GM10266 (cell line): ENCODE measurements around the gene CT45A7.
"Not testable (repeated sequence)": the region's sequence is repeated elsewhere in the genome, so short reads cannot be mapped to it uniquely, and the experiment has no call there.

Experiments
- DNase-seq: peaks from one replicate; pipeline ENCODE4 v3.0.0; 2012; ENCODE audit errors: extremely low spot score

CT45A7 gene

GRCh38 chrX:135837180-135837579, at the start of gene CT45A7:
TSS of gene CT45A7 (minus strand) at chrX:135837280. CDS start at chrX:135833533, 3,747 bp downstream.
- not testable (repeated sequence) for DNase-seq

GRCh38 chrX:135882741-135883140, 45.7 kb upstream of the CT45A7 start:
- not testable (repeated sequence) for DNase-seq

GRCh38 chrX:135871712-135872111, 34.6 kb upstream of the CT45A7 start, which contains the start of gene CT45A9:
TSS of gene CT45A9 (minus strand) at chrX:135871812. CDS start at chrX:135868061, 3,751 bp downstream.
- DNase-seq = not testable (repeated sequence)

GRCh38 chrX:135854438-135854837, 17.4 kb upstream of the CT45A7 start, which contains the start of gene CT45A8:
TSS of gene CT45A8 (minus strand) at chrX:135854538. CDS start at chrX:135850783, 3,755 bp downstream.
- not testable (repeated sequence) for DNase-seq

- not testable (repeated sequence) for DNase-seq
These were observed 17.2 kb downstream of the CT45A7 start, which contains the start of gene CT45A2 for GRCh38 chrX:135819912-135820311. TSS of gene CT45A2 (minus strand) at chrX:135820012. CDS start at chrX:135816265, 3,747 bp downstream.

GRCh38 chrX:135802687-135803086, 34.4 kb downstream of the CT45A7 start, which contains the start of gene CT45A6:
TSS of gene CT45A6 (minus strand) at chrX:135802787. CDS start at chrX:135798993, 3,794 bp downstream.
- not testable (repeated sequence) for DNase-seq

GRCh38 chrX:135785403-135785802, 51.7 kb downstream of the CT45A7 start, which contains the start of gene CT45A5:
TSS of gene CT45A5 (minus strand) at chrX:135785503. CDS start at chrX:135781729, 3,774 bp downstream.
- not testable (repeated sequence) for DNase-seq
